DOHH2 (cell line): ENCODE measurements around the gene TPO.

ENCODE experiments used
- H3F3A ChIP-seq: fragments of 200-600 bp; sonication (generic), shearing (Covaris generic); 2 replicates; pipeline ENCODE4 v1.6.0; 2016; ENCODE audit warnings: antibody characterized with exemption, mild to moderate bottlenecking; ENCODE audit not compliant: control insufficient read depth, insufficient read depth
- H3K27ac ChIP-seq: fragments of 200-600 bp; sonication (generic); 2 replicates; pipeline ENCODE4 v1.5.1; 2014; ENCODE audit warnings: low read depth, mild to moderate bottlenecking, low read length, moderate library complexity
- H3K27me3 ChIP-seq: fragments of 200-600 bp; sonication (generic); 2 replicates; pipeline ENCODE4 v1.6.1; 2014; ENCODE audit warnings: mild to moderate bottlenecking, low read length, mixed read lengths; ENCODE audit not compliant: control insufficient read depth
- H3K36me3 ChIP-seq: fragments of 200-600 bp; sonication (generic); 2 replicates; pipeline ENCODE4 v1.6.1; 2014; ENCODE audit warnings: mild to moderate bottlenecking, low read length, moderate library complexity, mixed read lengths; ENCODE audit not compliant: control insufficient read depth
- H3K4me1 ChIP-seq: fragments of 200-600 bp; sonication (generic); 2 replicates; pipeline ENCODE4 v1.6.1; 2014; ENCODE audit warnings: mild to moderate bottlenecking, low read length, mixed read lengths; ENCODE audit not compliant: control insufficient read depth
- H3K4me2 ChIP-seq: fragments of 200-600 bp; sonication (generic); 2 replicates; pipeline ENCODE4 v1.6.0; 2014; ENCODE audit warnings: mild to moderate bottlenecking, low read length, moderate library complexity
- H3K4me3 ChIP-seq: fragments of 200-600 bp; sonication (generic); 2 replicates; pipeline ENCODE4 v1.5.1; 2014; ENCODE audit warnings: mild to moderate bottlenecking, low read length, mixed read lengths
- H3K79me2 ChIP-seq: fragments of 200-600 bp; sonication (generic); 2 replicates; pipeline ENCODE4 v1.6.1; 2014; ENCODE audit warnings: mild to moderate bottlenecking, low read length, mixed read lengths; ENCODE audit not compliant: control insufficient read depth
- H3K9me2 ChIP-seq: fragments of 200-600 bp; sonication (generic); replicated peaks from 2 replicates; pipeline ENCODE4 v1.6.1; 2014; ENCODE audit warnings: mild to moderate bottlenecking, low read length, mixed read lengths; ENCODE audit not compliant: control insufficient read depth
- H3K9me3 ChIP-seq: fragments of 200-600 bp; sonication (generic); 2 replicates; pipeline ENCODE4 v1.6.1; 2014; ENCODE audit warnings: antibody characterized with exemption, low read length, mixed read lengths; ENCODE audit not compliant: control insufficient read depth, insufficient read depth
- H4K20me1 ChIP-seq: fragments of 200-600 bp; sonication (generic); 2 replicates; pipeline ENCODE4 v1.6.0; 2014; ENCODE audit warnings: low read depth, mild to moderate bottlenecking, antibody characterized with exemption, low read length, moderate library complexity; ENCODE audit not compliant: control insufficient read depth, insufficient read depth
- CTCF ChIP-seq: fragments of 200-600 bp; sonication (generic); IDR thresholded peaks from one replicate; pipeline ENCODE4 v1.5.1; 2014; ENCODE audit warnings: antibody characterized with exemption, mild to moderate bottlenecking, low read depth, low read length; ENCODE audit not compliant: poor library complexity, severe bottlenecking
- EZH2phosphoT487 ChIP-seq: fragments of 200-600 bp; sonication (generic); IDR thresholded peaks from 2 replicates; pipeline ENCODE4 v1.6.1; 2017; ENCODE audit warnings: borderline replicate concordance, mild to moderate bottlenecking, antibody characterized with exemption, low read length, moderate library complexity, mixed read lengths

TPO gene

GRCh38 chr2:1588051-1588977 lies 175.1 kb downstream of the TPO start:
- no peaks in the 10 kb centered on the region for H3K79me2 ChIP-seq
- H3K27ac ChIP-seq: no peak overlapping the region
- no peaks in the 10 kb centered on the region for H3K36me3 ChIP-seq
- no peaks in the 10 kb centered on the region for H3K27me3 ChIP-seq
- H4K20me1 ChIP-seq: no peaks in the 10 kb centered on the region
- no peaks in the 10 kb centered on the region for H3K9me2 ChIP-seq
- peaks cover 9% of the 10 kb centered on the region; the same call in 1 of the 2 replicates for H3K9me3 ChIP-seq
- no peak overlapping the region for H3K4me2 ChIP-seq
- TF ChIP-seq CTCF: no peak
- no peak for TF ChIP-seq EZH2phosphoT487
- no peak overlapping the region for H3K4me3 ChIP-seq
- H3K4me1 ChIP-seq: no peaks in the 10 kb centered on the region
- H3F3A ChIP-seq: no peaks in the 10 kb centered on the region

- no peak for TF ChIP-seq CTCF
- TF ChIP-seq EZH2phosphoT487: no peak
- no peaks in the 10 kb centered on the region for H3K4me1 ChIP-seq
- H4K20me1 ChIP-seq: no peaks in the 10 kb centered on the region
- H3K4me3 ChIP-seq: no peak overlapping the region
- no peak overlapping the region for H3K27ac ChIP-seq
- no peaks in the 10 kb centered on the region for H3F3A ChIP-seq
- no peaks in the 10 kb centered on the region for H3K79me2 ChIP-seq
- no peaks in the 10 kb centered on the region for H3K9me2 ChIP-seq
- no peaks in the 10 kb centered on the region for H3K27me3 ChIP-seq
- H3K4me2 ChIP-seq: no peak overlapping the region
- peaks cover 6% of the 10 kb centered on the region; the same call in 1 of the 2 replicates for H3K9me3 ChIP-seq
- no peaks in the 10 kb centered on the region for H3K36me3 ChIP-seq
Observed at GRCh38 chr2:1588978-1589621, 175.8 kb downstream of the TPO start.

GRCh38 chr2:1590596-1591460 lies 177.6 kb downstream of the TPO start:
- no peak for TF ChIP-seq EZH2phosphoT487
- no peak for TF ChIP-seq CTCF
- no peaks in the 10 kb centered on the region for H4K20me1 ChIP-seq
- H3K4me1 ChIP-seq: no peaks in the 10 kb centered on the region
- no peak overlapping the region for H3K4me3 ChIP-seq
- H3F3A ChIP-seq: 0 out of 2 replicates have a peak, but pooled peaks cover 3% of the 10 kb centered on the region
- no peak overlapping the region for H3K27ac ChIP-seq
- no peaks in the 10 kb centered on the region for H3K36me3 ChIP-seq
- no peaks in the 10 kb centered on the region for H3K27me3 ChIP-seq
- no peaks in the 10 kb centered on the region for H3K9me2 ChIP-seq
- H3K79me2 ChIP-seq: no peaks in the 10 kb centered on the region
- no peak overlapping the region for H3K4me2 ChIP-seq
- peaks cover 19% of the 10 kb centered on the region; the same call in 1 of the 2 replicates for H3K9me3 ChIP-seq
